Measurements from ENCODE around the gene TEX264.

TEX264 gene

DNA sequence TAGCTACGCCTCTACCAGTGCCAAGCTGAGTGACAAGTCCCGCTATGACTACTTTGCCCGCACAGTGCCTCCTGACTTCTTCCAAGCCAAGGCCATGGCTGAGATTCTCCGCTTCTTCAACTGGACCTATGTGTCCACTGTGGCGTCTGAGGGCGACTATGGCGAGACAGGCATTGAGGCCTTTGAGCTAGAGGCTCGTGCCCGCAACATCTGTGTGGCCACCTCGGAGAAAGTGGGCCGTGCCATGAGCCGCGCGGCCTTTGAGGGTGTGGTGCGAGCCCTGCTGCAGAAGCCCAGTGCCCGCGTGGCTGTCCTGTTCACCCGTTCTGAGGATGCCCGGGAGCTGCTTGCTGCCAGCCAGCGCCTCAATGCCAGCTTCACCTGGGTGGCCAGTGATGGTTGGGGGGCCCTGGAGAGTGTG lies 41.5 kb downstream of the TEX264 start:
- H3K36me3 ChIP-seq (ENCODE audit: insufficient read depth, low read length) = no peaks in the 10 kb centered on the region
- H3K27ac ChIP-seq = no peak overlapping the region
- no peak for DNase-seq (ENCODE audit: low read depth, low spot score)
- H3K9ac ChIP-seq (ENCODE audit: insufficient read length) = no peak overlapping the region
- H3K4me3 ChIP-seq = no peak overlapping the region
- TF ChIP-seq FOXP2 (optimal IDR thresholded peaks at IDR 0.05; ENCODE audit: control extremely low read depth, extremely low read length, insufficient read depth) (no peak), POLR2AphosphoS5 (IDR thresholded peaks at IDR 0.05; ENCODE audit: borderline replicate concordance, low read depth, low read length) (no peak), EZH2 (IDR thresholded peaks at IDR 0.05) (no peak)
- H3K9me3 ChIP-seq (ENCODE audit: low read depth, low read length) = no peaks in the 10 kb centered on the region

DNA sequence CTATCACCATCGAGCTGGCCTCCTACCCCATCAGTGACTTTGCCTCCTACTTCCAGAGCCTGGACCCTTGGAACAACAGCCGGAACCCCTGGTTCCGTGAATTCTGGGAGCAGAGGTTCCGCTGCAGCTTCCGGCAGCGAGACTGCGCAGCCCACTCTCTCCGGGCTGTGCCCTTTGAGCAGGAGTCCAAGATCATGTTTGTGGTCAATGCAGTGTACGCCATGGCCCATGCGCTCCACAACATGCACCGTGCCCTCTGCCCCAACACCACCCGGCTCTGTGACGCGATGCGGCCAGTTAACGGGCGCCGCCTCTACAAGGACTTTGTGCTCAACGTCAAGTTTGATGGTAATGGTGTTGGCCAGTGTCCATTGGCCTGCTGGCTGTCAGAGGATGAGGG lies 41.9 kb downstream of the TEX264 start:
- no peak overlapping the region for H3K4me3 ChIP-seq
- H3K9ac ChIP-seq (ENCODE audit: insufficient read length) = no peak overlapping the region
- no peak overlapping the region for H3K27ac ChIP-seq
- no peaks in the 10 kb centered on the region for H3K9me3 ChIP-seq (ENCODE audit: low read depth, low read length)
- TF ChIP-seq FOXP2 (optimal IDR thresholded peaks at IDR 0.05; ENCODE audit: control extremely low read depth, extremely low read length, insufficient read depth) (no peak), EZH2 (IDR thresholded peaks at IDR 0.05) (no peak), POLR2AphosphoS5 (IDR thresholded peaks at IDR 0.05; ENCODE audit: borderline replicate concordance, low read depth, low read length) (no peak)
- no peaks in the 10 kb centered on the region for H3K36me3 ChIP-seq (ENCODE audit: insufficient read depth, low read length)
- no peak for DNase-seq (ENCODE audit: low read depth, low spot score)

DNA sequence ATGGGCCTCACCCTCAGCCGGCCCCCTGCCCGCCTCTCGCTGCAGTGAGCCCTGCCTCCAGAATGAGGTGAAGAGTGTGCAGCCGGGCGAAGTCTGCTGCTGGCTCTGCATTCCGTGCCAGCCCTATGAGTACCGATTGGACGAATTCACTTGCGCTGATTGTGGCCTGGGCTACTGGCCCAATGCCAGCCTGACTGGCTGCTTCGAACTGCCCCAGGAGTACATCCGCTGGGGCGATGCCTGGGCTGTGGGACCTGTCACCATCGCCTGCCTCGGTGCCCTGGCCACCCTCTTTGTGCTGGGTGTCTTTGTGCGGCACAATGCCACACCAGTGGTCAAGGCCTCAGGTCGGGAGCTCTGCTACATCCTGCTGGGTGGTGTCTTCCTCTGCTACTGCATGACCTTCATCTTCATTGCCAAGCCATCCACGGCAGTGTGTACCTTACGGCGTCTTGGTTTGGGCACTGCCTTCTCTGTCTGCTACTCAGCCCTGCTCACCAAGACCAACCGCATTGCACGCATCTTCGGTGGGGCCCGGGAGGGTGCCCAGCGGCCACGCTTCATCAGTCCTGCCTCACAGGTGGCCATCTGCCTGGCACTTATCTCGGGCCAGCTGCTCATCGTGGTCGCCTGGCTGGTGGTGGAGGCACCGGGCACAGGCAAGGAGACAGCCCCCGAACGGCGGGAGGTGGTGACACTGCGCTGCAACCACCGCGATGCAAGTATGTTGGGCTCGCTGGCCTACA lies 44.4 kb downstream of the TEX264 start:
- Histone ChIP-seq H3K4me3 (no peak overlapping the region), H3K36me3 (ENCODE audit: insufficient read depth, low read length) (no peaks in the 10 kb centered on the region), H3K9ac (ENCODE audit: insufficient read length) (no peak overlapping the region), H3K9me3 (ENCODE audit: low read depth, low read length) (no peaks in the 10 kb centered on the region), H3K27ac (no peak overlapping the region)
- TF ChIP-seq EZH2 (IDR thresholded peaks at IDR 0.05) = no peak
- DNase-seq (ENCODE audit: low read depth, low spot score) = no peak

DNA sequence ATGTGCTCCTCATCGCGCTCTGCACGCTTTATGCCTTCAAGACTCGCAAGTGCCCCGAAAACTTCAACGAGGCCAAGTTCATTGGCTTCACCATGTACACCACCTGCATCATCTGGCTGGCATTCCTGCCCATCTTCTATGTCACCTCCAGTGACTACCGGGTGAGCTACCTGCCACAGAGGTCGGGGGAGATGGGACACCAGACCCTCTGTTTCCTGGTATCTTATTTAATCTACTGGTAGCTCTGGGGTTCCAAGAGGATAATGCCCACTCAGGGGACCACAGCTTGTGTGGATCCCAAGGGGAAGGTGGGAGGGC lies 44.9 kb downstream of the TEX264 start:
- TF ChIP-seq FOXP2 (optimal IDR thresholded peaks at IDR 0.05; ENCODE audit: control extremely low read depth, extremely low read length, insufficient read depth) = no peak
- TF ChIP-seq POLR2AphosphoS5 (IDR thresholded peaks at IDR 0.05; ENCODE audit: borderline replicate concordance, low read depth, low read length) = no peak
- TF ChIP-seq EZH2 (IDR thresholded peaks at IDR 0.05) = no peak
- Histone ChIP-seq H3K4me3 (no peak overlapping the region), H3K36me3 (ENCODE audit: insufficient read depth, low read length) (no peaks in the 10 kb centered on the region), H3K27ac (no peak overlapping the region), H3K9ac (ENCODE audit: insufficient read length) (no peak overlapping the region), H3K9me3 (ENCODE audit: low read depth, low read length) (no peaks in the 10 kb centered on the region)
- no peak for DNase-seq (ENCODE audit: low read depth, low spot score)

DNA sequence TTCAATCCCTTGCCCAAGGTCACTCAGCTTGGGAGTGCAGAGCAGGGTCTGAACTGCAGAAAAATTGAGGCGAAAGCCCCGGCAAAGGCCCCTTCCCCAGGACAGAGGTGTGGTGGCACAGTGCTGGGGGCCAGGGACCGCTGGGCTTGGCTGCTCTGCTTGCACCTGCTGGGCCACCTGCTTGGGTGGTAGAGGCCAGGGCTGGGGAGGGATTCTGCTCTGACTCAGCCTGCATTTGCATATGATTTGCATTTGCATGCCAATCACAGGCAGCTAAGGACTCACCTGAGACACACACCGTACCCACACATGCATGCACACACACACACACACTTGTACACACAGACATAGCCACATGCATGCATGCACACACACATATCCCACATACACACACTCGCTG lies 45.8 kb downstream of the TEX264 start:
- no peak overlapping the region for H3K27ac ChIP-seq
- no peaks in the 10 kb centered on the region for H3K36me3 ChIP-seq (ENCODE audit: insufficient read depth, low read length)
- TF ChIP-seq FOXP2 (optimal IDR thresholded peaks at IDR 0.05; ENCODE audit: control extremely low read depth, extremely low read length, insufficient read depth) (no peak), EZH2 (IDR thresholded peaks at IDR 0.05) (no peak), POLR2AphosphoS5 (IDR thresholded peaks at IDR 0.05; ENCODE audit: borderline replicate concordance, low read depth, low read length) (no peak)
- no peak overlapping the region for H3K4me3 ChIP-seq
- DNase-seq (ENCODE audit: low read depth, low spot score) = no peak
- H3K9me3 ChIP-seq (ENCODE audit: low read depth, low read length) = no peaks in the 10 kb centered on the region
- H3K9ac ChIP-seq (ENCODE audit: insufficient read length) = no peak overlapping the region

DNA sequence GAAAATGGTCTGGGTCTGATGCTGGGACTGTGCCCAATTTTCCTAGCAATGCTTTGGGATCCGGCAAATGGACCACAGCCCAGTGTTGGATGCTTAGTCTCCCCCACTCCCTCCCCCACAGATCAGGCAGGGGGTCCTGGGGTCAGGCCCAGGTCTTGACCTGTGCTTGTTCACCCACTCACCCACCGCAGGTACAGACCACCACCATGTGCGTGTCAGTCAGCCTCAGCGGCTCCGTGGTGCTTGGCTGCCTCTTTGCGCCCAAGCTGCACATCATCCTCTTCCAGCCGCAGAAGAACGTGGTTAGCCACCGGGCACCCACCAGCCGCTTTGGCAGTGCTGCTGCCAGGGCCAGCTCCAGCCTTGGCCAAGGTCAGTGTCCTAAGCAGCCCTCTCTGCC lies 46.4 kb downstream of the TEX264 start:
- no peak overlapping the region for H3K27ac ChIP-seq
- TF ChIP-seq EZH2 (IDR thresholded peaks at IDR 0.05) (no peak), POLR2AphosphoS5 (IDR thresholded peaks at IDR 0.05; ENCODE audit: borderline replicate concordance, low read depth, low read length) (no peak), FOXP2 (optimal IDR thresholded peaks at IDR 0.05; ENCODE audit: control extremely low read depth, extremely low read length, insufficient read depth) (no peak)
- no peaks in the 10 kb centered on the region for H3K36me3 ChIP-seq (ENCODE audit: insufficient read depth, low read length)
- H3K4me3 ChIP-seq = no peak overlapping the region
- DNase-seq (ENCODE audit: low read depth, low spot score) = no peak
- no peaks in the 10 kb centered on the region for H3K9me3 ChIP-seq (ENCODE audit: low read depth, low read length)
- no peak overlapping the region for H3K9ac ChIP-seq (ENCODE audit: insufficient read length)

DNA sequence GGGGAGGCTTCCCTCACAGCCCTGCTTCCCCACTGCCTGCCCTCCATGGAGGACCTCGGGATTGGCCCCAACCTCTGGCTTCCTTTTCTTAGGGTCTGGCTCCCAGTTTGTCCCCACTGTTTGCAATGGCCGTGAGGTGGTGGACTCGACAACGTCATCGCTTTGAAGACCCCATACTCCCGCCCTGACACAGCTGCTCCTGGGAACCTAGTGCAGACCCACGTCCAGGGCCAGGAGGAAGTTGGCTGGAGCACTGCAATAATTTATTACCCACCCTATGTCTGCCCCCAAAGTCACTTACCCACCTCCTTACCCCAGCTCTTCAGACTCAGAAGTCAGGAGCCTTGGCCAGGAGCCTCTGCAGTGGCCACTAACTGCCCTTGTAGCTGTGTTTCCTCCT lies 46.9 kb downstream of the TEX264 start:
- Histone ChIP-seq H3K9ac (ENCODE audit: insufficient read length) (no peak overlapping the region), H3K27ac (no peak overlapping the region), H3K36me3 (ENCODE audit: insufficient read depth, low read length) (no peaks in the 10 kb centered on the region), H3K9me3 (ENCODE audit: low read depth, low read length) (no peaks in the 10 kb centered on the region), H3K4me3 (no peak overlapping the region)
- no peak for TF ChIP-seq POLR2AphosphoS5 (IDR thresholded peaks at IDR 0.05; ENCODE audit: borderline replicate concordance, low read depth, low read length)
- TF ChIP-seq FOXP2 (optimal IDR thresholded peaks at IDR 0.05; ENCODE audit: control extremely low read depth, extremely low read length, insufficient read depth) = no peak
- no peak for TF ChIP-seq EZH2 (IDR thresholded peaks at IDR 0.05)
- no peak for DNase-seq (ENCODE audit: low read depth, low spot score)

DNA sequence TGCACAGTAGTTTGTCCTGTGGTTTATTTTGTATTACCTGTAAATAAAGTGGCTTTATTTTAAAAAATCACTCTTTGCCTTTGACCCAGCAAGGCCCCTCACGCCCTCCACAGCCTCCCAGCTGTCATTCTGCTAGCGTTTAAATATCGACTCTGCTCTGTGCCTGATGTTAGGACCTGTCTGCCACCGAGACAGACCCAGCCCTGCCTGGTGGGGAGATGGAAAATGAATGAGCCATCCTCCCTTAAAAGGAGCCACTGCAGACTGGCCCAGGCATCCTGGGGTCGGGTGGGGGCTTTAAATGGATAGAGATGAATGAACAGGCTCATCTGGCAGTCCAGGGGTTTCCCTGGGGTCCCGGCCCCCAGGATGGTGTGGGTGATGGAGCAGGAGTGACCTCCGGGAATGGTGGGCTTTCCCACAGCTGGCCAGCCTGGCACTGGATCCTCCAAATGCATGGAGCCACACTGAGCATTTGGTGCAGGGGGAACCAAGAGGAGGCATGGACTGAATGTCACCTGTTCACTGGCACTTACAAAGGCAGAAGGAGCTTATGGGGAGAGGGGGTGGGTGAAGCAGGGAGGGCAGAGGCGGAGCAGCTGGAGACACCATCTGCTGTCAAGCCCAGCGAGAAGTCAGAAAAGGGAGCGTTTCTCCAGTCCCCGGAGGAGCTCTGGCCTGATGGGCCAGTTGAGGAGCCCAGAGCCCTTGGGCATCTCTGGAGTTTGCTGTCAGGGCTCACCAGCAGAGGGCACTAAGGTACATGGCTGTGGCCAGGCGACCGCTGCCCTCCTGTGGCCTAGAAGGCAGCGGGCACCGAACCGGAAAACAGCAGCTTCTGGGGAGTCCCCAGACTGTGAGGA lies 47.7 kb downstream of the TEX264 start:
- TF ChIP-seq FOXP2 (optimal IDR thresholded peaks at IDR 0.05; ENCODE audit: control extremely low read depth, extremely low read length, insufficient read depth) (no peak), POLR2AphosphoS5 (IDR thresholded peaks at IDR 0.05; ENCODE audit: borderline replicate concordance, low read depth, low read length) (no peak), EZH2 (IDR thresholded peaks at IDR 0.05) (no peak)
- no peak for DNase-seq (ENCODE audit: low read depth, low spot score)
- no peak overlapping the region for H3K9ac ChIP-seq (ENCODE audit: insufficient read length)
- no peaks in the 10 kb centered on the region for H3K9me3 ChIP-seq (ENCODE audit: low read depth, low read length)
- no peak overlapping the region for H3K27ac ChIP-seq
- H3K36me3 ChIP-seq (ENCODE audit: insufficient read depth, low read length) = no peaks in the 10 kb centered on the region
- H3K4me3 ChIP-seq = no peak overlapping the region

Measured in SK-N-MC (cell line).